Fibroblast of lung (primary cell): Measurements from ENCODE around the gene KIF13A.

Experiments used
- CTCF ChIP-seq, 2 donors: IDR thresholded peaks in 1 of 2; conservative IDR thresholded peaks in 1 of 2; 1 replicate in 1 of 2; 2 replicates in 1 of 2; pipeline ENCODE4 v1.5.1; 2011 to 2012; ENCODE audit warnings: low read length in 2 of 2, control low read depth in 1 of 2, inconsistent platforms in 1 of 2, low read depth in 1 of 2, mild to moderate bottlenecking in 1 of 2
- EZH2 ChIP-seq: IDR thresholded peaks from 2 replicates; pipeline ENCODE4 v1.5.1; 2012; ENCODE audit warnings: low read length, control low read depth, mild to moderate bottlenecking; ENCODE audit errors: missing control alignments

GRCh38 chr6:17855381-17855780, 132.1 kb downstream of the KIF13A start:
- TF ChIP-seq CTCF (conservative IDR thresholded peaks at IDR 0.05 in 1 of 2, IDR thresholded peaks at IDR 0.05 in 1 of 2; ENCODE audit: low read depth in 1 of 2, low read length in 2 of 2) (no peak), EZH2 (no peak)
